GM20431 (cell line): ENCODE data around the gene RPP14.

Source experiments
- in situ Hi-C: fragments of 300-500 bp; cut with MseI, MboI; formaldehyde crosslinking; loops from one replicate; pipeline ENCODE4 v1.15.0; 2020; ENCODE audit warnings: low sequenced_read_pairs; ENCODE audit not compliant: unreplicated experiment

RPP14 gene

GRCh38 chr3:58329150-58329921 is 23.3 kb downstream of the RPP14 start:
- in situ Hi-C loops = no loop called here

- in situ Hi-C loops = loop anchor here (10.0 kb wide), 1 partner anchor 85 kb away; no protein-coding TSS in a partner anchor
These were observed 23.9 kb downstream of the RPP14 start for GRCh38 chr3:58329922-58330413.

- in situ Hi-C loops = loop anchor here (10.0 kb wide), 1 partner anchor 83 kb away; no protein-coding TSS in a partner anchor
These were observed 25.6 kb downstream of the RPP14 start for GRCh38 chr3:58331593-58332152.

GRCh38 chr3:58332575-58333188 is 26.6 kb downstream of the RPP14 start, which contains the start of gene PXK:
PXK (plus strand) TSS chr3:58332892; CDS start chr3:58332989, 97 bp downstream.
- in situ Hi-C loops = loop anchor here (10.0 kb wide), 1 partner anchor 82 kb away; no protein-coding TSS in a partner anchor

- in situ Hi-C loops = loop anchor here (10.0 kb wide), 1 partner anchor 81 kb away; no protein-coding TSS in a partner anchor
These were observed 27.4 kb downstream of the RPP14 start for GRCh38 chr3:58333206-58334012.

GRCh38 chr3:58334013-58334321 is 27.9 kb downstream of the RPP14 start:
- in situ Hi-C loops = loop anchor here (10.0 kb wide), 1 partner anchor 81 kb away; no protein-coding TSS in a partner anchor

GRCh38 chr3:58334506-58334884 is 28.4 kb downstream of the RPP14 start:
- in situ Hi-C loops = loop anchor here (10.0 kb wide), 1 partner anchor 80 kb away; no protein-coding TSS in a partner anchor

- in situ Hi-C loops = loop anchor here (10.0 kb wide), 1 partner anchor 79 kb away; no protein-coding TSS in a partner anchor
These were observed 29.6 kb downstream of the RPP14 start for GRCh38 chr3:58335652-58335947.

GRCh38 chr3:58336135-58336882 is 30.3 kb downstream of the RPP14 start:
- in situ Hi-C loops = loop anchor here (10.0 kb wide), 1 partner anchor 78 kb away; no protein-coding TSS in a partner anchor

- in situ Hi-C loops = loop anchor here (10.0 kb wide), 1 partner anchor 78 kb away; no protein-coding TSS in a partner anchor
These were observed 31.1 kb downstream of the RPP14 start for GRCh38 chr3:58337190-58337589.

GRCh38 chr3:58339146-58339545 is 33.1 kb downstream of the RPP14 start:
- in situ Hi-C loops = loop anchor here (10.0 kb wide), 1 partner anchor 76 kb away; no protein-coding TSS in a partner anchor

GRCh38 chr3:58340594-58341244 is 34.7 kb downstream of the RPP14 start:
- in situ Hi-C loops = no loop called here

GRCh38 chr3:58341376-58341775 is 35.3 kb downstream of the RPP14 start:
- in situ Hi-C loops = no loop called here

- in situ Hi-C loops = no loop called here
These were observed 36.6 kb downstream of the RPP14 start for GRCh38 chr3:58342676-58343075.

GRCh38 chr3:58345457-58345856 is 39.4 kb downstream of the RPP14 start:
- in situ Hi-C loops = no loop called here

- in situ Hi-C loops = no loop called here
These were observed 40.3 kb downstream of the RPP14 start for GRCh38 chr3:58346368-58346767.

GRCh38 chr3:58347984-58348383 is 41.9 kb downstream of the RPP14 start:
- in situ Hi-C loops = no loop called here

- in situ Hi-C loops = no loop called here
These were observed 44.0 kb downstream of the RPP14 start for GRCh38 chr3:58349792-58350626.
